ENCODE measurements around the gene PRKG1. TPM values are rescaled to one million over a fixed set of nuclear protein-coding genes. Genes with fewer than 3 reads are reported as not detected.
A peak's percentile ranks its signal among the peaks of the same experiment; 100 is the strongest.

PRKG1 gene
- total and polyA plus RNA-seq, 2 donors from 2014 or later: 3.6 to 14.8 TPM

- Histone ChIP-seq H3K4me3 (ENCODE audit: low read length in 3 of 3) (no peak overlapping the region), H3K9ac (ENCODE audit: low read length in 3 of 3) (no peak overlapping the region), H3K4me1 (ENCODE audit: control insufficient read depth in 2 of 3, insufficient read depth in 2 of 3, low read depth in 1 of 3, low read length in 3 of 3) (no peaks in the 10 kb centered on the region), H3K9me3 (ENCODE audit: control insufficient read depth in 2 of 3, insufficient read depth in 1 of 3, low read length in 3 of 3) (no peaks in the 10 kb centered on the region), H3K27ac (ENCODE audit: low read depth in 2 of 2, low read length in 2 of 2) (no peak overlapping the region), H3K36me3 (ENCODE audit: control insufficient read depth in 2 of 3, insufficient read depth in 3 of 3, low read length in 3 of 3) (no peaks in the 10 kb centered on the region), H3K27me3 (ENCODE audit: control insufficient read depth, insufficient read depth, low read length) (no peaks in the 10 kb centered on the region)
- no peak for TF ChIP-seq CTCF (IDR thresholded peaks at IDR 0.05; ENCODE audit: borderline replicate concordance, extremely low read depth, insufficient read depth)
- no peak for DNase-seq
- intact Hi-C loops (cut with DNase I): no loop called here
- FAIRE-seq: no peak
Observed at GRCh38 chr10:51649064-51649463, 574.8 kb downstream of the PRKG1 start.

GRCh38 chr10:51651063-51651462 lies 576.8 kb downstream of the PRKG1 start:
- H3K4me3 ChIP-seq (ENCODE audit: low read length in 3 of 3): no peak overlapping the region
- no peak for TF ChIP-seq CTCF (IDR thresholded peaks at IDR 0.05; ENCODE audit: borderline replicate concordance, extremely low read depth, insufficient read depth)
- intact Hi-C loops (cut with DNase I): no loop called here
- H3K9me3 ChIP-seq (ENCODE audit: control insufficient read depth in 2 of 3, insufficient read depth in 1 of 3, low read length in 3 of 3): no peaks in the 10 kb centered on the region
- no peaks in the 10 kb centered on the region for H3K27me3 ChIP-seq (ENCODE audit: control insufficient read depth, insufficient read depth, low read length)
- FAIRE-seq (no peak), DNase-seq (no peak)
- no peaks in the 10 kb centered on the region for H3K4me1 ChIP-seq (ENCODE audit: control insufficient read depth in 2 of 3, insufficient read depth in 2 of 3, low read depth in 1 of 3, low read length in 3 of 3)
- no peaks in the 10 kb centered on the region for H3K36me3 ChIP-seq (ENCODE audit: control insufficient read depth in 2 of 3, insufficient read depth in 3 of 3, low read length in 3 of 3)
- no peak overlapping the region for H3K9ac ChIP-seq (ENCODE audit: low read length in 3 of 3)
- H3K27ac ChIP-seq (ENCODE audit: low read depth in 2 of 2, low read length in 2 of 2): no peak overlapping the region

GRCh38 chr10:51653025-51653424 lies 578.7 kb downstream of the PRKG1 start:
- Histone ChIP-seq H3K36me3 (ENCODE audit: control insufficient read depth in 2 of 3, insufficient read depth in 3 of 3, low read length in 3 of 3) (no peaks in the 10 kb centered on the region), H3K4me1 (ENCODE audit: control insufficient read depth in 2 of 3, insufficient read depth in 2 of 3, low read depth in 1 of 3, low read length in 3 of 3) (no peaks in the 10 kb centered on the region), H3K9ac (ENCODE audit: low read length in 3 of 3) (no peak overlapping the region), H3K27me3 (ENCODE audit: control insufficient read depth, insufficient read depth, low read length) (no peaks in the 10 kb centered on the region), H3K27ac (ENCODE audit: low read depth in 2 of 2, low read length in 2 of 2) (no peak overlapping the region), H3K4me3 (ENCODE audit: low read length in 3 of 3) (no peak overlapping the region), H3K9me3 (ENCODE audit: control insufficient read depth in 2 of 3, insufficient read depth in 1 of 3, low read length in 3 of 3) (no peaks in the 10 kb centered on the region)
- intact Hi-C loops (cut with DNase I): no loop called here
- no peak for DNase-seq
- no peak for TF ChIP-seq CTCF (IDR thresholded peaks at IDR 0.05; ENCODE audit: borderline replicate concordance, extremely low read depth, insufficient read depth)
- no peak for FAIRE-seq

- intact Hi-C loops (cut with DNase I): no loop called here
- DNase-seq (peak in 1 of 5 donors; percentile 66), FAIRE-seq (no peak)
- H3K4me3 ChIP-seq (ENCODE audit: low read length in 3 of 3): no peak overlapping the region
- H3K36me3 ChIP-seq (ENCODE audit: control insufficient read depth in 2 of 3, insufficient read depth in 3 of 3, low read length in 3 of 3): no peaks in the 10 kb centered on the region
- TF ChIP-seq CTCF (IDR thresholded peaks at IDR 0.05; ENCODE audit: borderline replicate concordance, extremely low read depth, insufficient read depth): no peak
- H3K27me3 ChIP-seq (ENCODE audit: control insufficient read depth, insufficient read depth, low read length): no peaks in the 10 kb centered on the region
- no peak overlapping the region for H3K27ac ChIP-seq (ENCODE audit: low read depth in 2 of 2, low read length in 2 of 2)
- H3K9me3 ChIP-seq (ENCODE audit: control insufficient read depth in 2 of 3, insufficient read depth in 1 of 3, low read length in 3 of 3): no peaks in the 10 kb centered on the region
- H3K9ac ChIP-seq (ENCODE audit: low read length in 3 of 3): no peak overlapping the region
- no peaks in the 10 kb centered on the region for H3K4me1 ChIP-seq (ENCODE audit: control insufficient read depth in 2 of 3, insufficient read depth in 2 of 3, low read depth in 1 of 3, low read length in 3 of 3)
Observed at GRCh38 chr10:51654918-51655317, 580.6 kb downstream of the PRKG1 start.
